Measurements from ENCODE around the gene TMEM181. TPM values are rescaled to one million over a fixed set of nuclear protein-coding genes. Genes with fewer than 3 reads are reported as not detected.

Gene TMEM181
- total and polyA plus RNA-seq, 2 of the 13 experiments (the other 11 are each of a cell fraction or from before 2014, with no cell fraction given) = 59.1 to 108 TPM

DNA sequence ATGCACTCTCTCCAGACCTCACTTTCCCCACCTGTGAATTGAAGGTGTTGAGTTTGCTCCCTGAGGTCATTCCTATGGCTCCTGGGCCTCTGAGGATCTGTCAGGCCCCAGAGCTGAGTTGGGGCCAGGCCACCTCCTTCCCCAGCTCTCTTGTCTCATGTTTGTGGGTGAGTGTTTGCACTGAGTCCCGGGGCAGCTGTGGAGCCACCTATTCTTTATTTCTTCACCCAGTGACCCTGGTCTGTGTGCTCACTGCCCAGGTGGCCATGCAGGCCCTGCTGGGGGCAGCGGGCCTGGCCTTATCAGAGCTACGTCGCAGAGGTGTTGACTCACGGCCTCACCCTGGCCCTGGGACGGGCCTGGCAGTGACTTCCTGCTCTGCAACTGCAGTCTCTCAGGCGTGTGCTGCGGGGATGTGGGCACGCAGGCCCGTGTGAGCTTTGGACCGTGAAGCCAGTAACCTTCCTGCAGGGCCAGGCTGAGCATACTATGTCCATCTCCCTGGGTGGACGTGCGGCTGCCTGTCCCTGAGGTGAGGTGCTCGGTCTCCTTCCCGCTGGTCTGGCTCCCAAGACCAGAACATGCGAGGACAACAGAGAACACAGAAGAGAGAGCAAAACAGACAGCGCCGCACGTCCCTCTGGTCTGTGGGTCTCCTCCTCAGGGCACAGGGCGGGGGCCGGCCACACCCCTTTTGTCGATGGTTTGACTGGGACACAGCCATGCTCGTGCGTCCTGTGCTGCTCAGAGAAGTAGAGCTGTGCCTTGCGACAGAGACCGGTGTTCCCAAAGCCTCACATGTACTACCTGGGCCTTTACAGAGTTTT, 12.1 kb downstream of the TMEM181 start (continued):
- TF ChIP-seq CHD4 (IDR thresholded peaks at IDR 0.05; ENCODE audit: borderline replicate concordance, low read length) (no peak), BRD4 (CRISPR knock-in tag; IDR thresholded peaks at IDR 0.05) (peak; percentile 90; the same call in 1 of the 2 replicates), RFX1 (IDR thresholded peaks at IDR 0.05) (no peak), ZNF879 (CRISPR knock-in tag; IDR thresholded peaks at IDR 0.05) (peak; percentile 98), ZNF326 (CRISPR knock-in tag; IDR thresholded peaks at IDR 0.05; ENCODE audit: borderline replicate concordance) (no peak; the same call in 1 of the 2 replicates), ZHX1 (CRISPR knock-in tag; IDR thresholded peaks at IDR 0.05; ENCODE audit: low read depth) (peak; percentile 95), NR3C1 (CRISPR knock-in tag; IDR thresholded peaks at IDR 0.05) (no peak), HOXA3 (CRISPR knock-in tag; IDR thresholded peaks at IDR 0.05) (peak; percentile 98), ESRRA (CRISPR knock-in tag; IDR thresholded peaks at IDR 0.05; ENCODE audit: low read depth) (peak; percentile 96), GATAD1 (CRISPR knock-in tag; IDR thresholded peaks at IDR 0.05) (peak; percentile 85), FOXA1 (IDR thresholded peaks at IDR 0.05) (0 out of 2 replicates have a peak, but pooled peaks have one; percentile 21), FOXA1 (CRISPR knock-in tag; IDR thresholded peaks at IDR 0.05) (peak; percentile 98), RORA (CRISPR knock-in tag; IDR thresholded peaks at IDR 0.05) (no peak), CHCHD3 (CRISPR knock-in tag; IDR thresholded peaks at IDR 0.05) (no peak), ZNF143 (CRISPR knock-in tag; IDR thresholded peaks at IDR 0.05) (peak; percentile 66), TSC22D2 (CRISPR knock-in tag; IDR thresholded peaks at IDR 0.05; ENCODE audit: borderline replicate concordance) (peak; percentile 97), FLYWCH1 (CRISPR knock-in tag; IDR thresholded peaks at IDR 0.05) (peak; percentile 65; the same call in 1 of the 2 replicates), IRX3 (CRISPR knock-in tag; IDR thresholded peaks at IDR 0.05; ENCODE audit: borderline replicate concordance, low read depth) (peak; percentile 66; the same call in 1 of the 2 replicates), ZNF772 (CRISPR knock-in tag; IDR thresholded peaks at IDR 0.05) (peak; percentile 97; the same call in 1 of the 2 replicates)
- TF ChIP-seq, protein P1, sequence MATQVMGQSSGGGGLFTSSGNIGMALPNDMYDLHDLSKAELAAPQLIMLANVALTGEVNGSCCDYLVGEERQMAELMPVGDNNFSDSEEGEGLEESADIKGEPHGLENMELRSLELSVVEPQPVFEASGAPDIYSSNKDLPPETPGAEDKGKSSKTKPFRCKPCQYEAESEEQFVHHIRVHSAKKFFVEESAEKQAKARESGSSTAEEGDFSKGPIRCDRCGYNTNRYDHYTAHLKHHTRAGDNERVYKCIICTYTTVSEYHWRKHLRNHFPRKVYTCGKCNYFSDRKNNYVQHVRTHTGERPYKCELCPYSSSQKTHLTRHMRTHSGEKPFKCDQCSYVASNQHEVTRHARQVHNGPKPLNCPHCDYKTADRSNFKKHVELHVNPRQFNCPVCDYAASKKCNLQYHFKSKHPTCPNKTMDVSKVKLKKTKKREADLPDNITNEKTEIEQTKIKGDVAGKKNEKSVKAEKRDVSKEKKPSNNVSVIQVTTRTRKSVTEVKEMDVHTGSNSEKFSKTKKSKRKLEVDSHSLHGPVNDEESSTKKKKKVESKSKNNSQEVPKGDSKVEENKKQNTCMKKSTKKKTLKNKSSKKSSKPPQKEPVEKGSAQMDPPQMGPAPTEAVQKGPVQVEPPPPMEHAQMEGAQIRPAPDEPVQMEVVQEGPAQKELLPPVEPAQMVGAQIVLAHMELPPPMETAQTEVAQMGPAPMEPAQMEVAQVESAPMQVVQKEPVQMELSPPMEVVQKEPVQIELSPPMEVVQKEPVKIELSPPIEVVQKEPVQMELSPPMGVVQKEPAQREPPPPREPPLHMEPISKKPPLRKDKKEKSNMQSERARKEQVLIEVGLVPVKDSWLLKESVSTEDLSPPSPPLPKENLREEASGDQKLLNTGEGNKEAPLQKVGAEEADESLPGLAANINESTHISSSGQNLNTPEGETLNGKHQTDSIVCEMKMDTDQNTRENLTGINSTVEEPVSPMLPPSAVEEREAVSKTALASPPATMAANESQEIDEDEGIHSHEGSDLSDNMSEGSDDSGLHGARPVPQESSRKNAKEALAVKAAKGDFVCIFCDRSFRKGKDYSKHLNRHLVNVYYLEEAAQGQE (IDR thresholded peaks at IDR 0.05; ENCODE audit: borderline replicate concordance in 1 of 2, low read depth in 1 of 2, low read length in 2 of 2) = peak in 1 of 2 experiments; percentile 34; a peak in 2 of 4 replicates

All from HepG2 (cell line).